ENCODE results near the gene FBXL22. TPM values are rescaled to one million over a fixed set of nuclear protein-coding genes. Genes with fewer than 3 reads are reported as not detected.

FBXL22 gene
- total and polyA plus RNA-seq, 8 donors = 0.28 to 2.1 (median 0.90) TPM

- no peaks in the 10 kb centered on the region for H3K9me3 ChIP-seq
- DNase-seq (no peak), ATAC-seq (no peak), FAIRE-seq (no peak)
- H3K36me3 ChIP-seq = peaks cover 3 to 50% (median 23%) of the 10 kb centered on the region in 3 donors
- no peak for TF ChIP-seq CTCF (IDR thresholded peaks at IDR 0.05)
- H3K4me1 ChIP-seq = peaks cover 10 to 13% (median 10%) of the 10 kb centered on the region in 3 donors
- H3K27ac ChIP-seq = no peak overlapping the region
- no peak overlapping the region for H3K4me3 ChIP-seq
- WGBS, 2 donors = 95% methylated on average over 6 of the region's 6 CpGs
- H3K27me3 ChIP-seq = no peaks in the 10 kb centered on the region
- intact Hi-C loops (cut with DNase I) = no loop called here
Observed at GRCh38 chr15:63588826-63589225, 8.4 kb upstream of the FBXL22 start.

- H3K4me3 ChIP-seq = no peak overlapping the region
- WGBS, 2 donors = 82 to 85% methylated on average over 9 of the region's 9 CpGs
- intact Hi-C loops (cut with DNase I) = loop anchor here in 2 of 3 donors (10.0 kb wide), 2 partner anchors 99 to 119 kb away; no protein-coding TSS in a partner anchor
- DNase-seq (no peak), FAIRE-seq (no peak), ATAC-seq (no peak)
- peaks cover 0 to 37% (median 20%) of the 10 kb centered on the region in 3 donors for H3K36me3 ChIP-seq
- H3K27me3 ChIP-seq = no peaks in the 10 kb centered on the region
- H3K4me1 ChIP-seq = peaks cover 0 to 7% (median 3%) of the 10 kb centered on the region in 3 donors
- no peaks in the 10 kb centered on the region for H3K9me3 ChIP-seq
- no peak overlapping the region for H3K27ac ChIP-seq
- TF ChIP-seq CTCF (IDR thresholded peaks at IDR 0.05) = no peak
Observed at GRCh38 chr15:63593705-63594671, 3.2 kb upstream of the FBXL22 start.

- intact Hi-C loops (cut with DNase I) = loop anchor here in 2 of 3 donors (5.0 to 10.0 kb wide), 3 partner anchors 100 to 128 kb away; no protein-coding TSS in a partner anchor
- peaks cover 0 to 10% (median 4%) of the 10 kb centered on the region in 3 donors for H3K4me1 ChIP-seq
- H3K27me3 ChIP-seq = no peaks in the 10 kb centered on the region
- DNase-seq = no peak
- TF ChIP-seq CTCF (IDR thresholded peaks at IDR 0.05) = no peak
- no peaks in the 10 kb centered on the region for H3K9me3 ChIP-seq
- no peak for ATAC-seq
- H3K4me3 ChIP-seq = no peak overlapping the region
- no peak overlapping the region for H3K27ac ChIP-seq
- FAIRE-seq = no peak
- peaks cover 0 to 26% (median 16%) of the 10 kb centered on the region in 3 donors for H3K36me3 ChIP-seq
- 81 to 87% methylated on average over 3 of the region's 3 CpGs for WGBS, 2 donors
Observed at GRCh38 chr15:63595065-63595464, 2.1 kb upstream of the FBXL22 start.

- H3K27me3 ChIP-seq = no peaks in the 10 kb centered on the region
- H3K27ac ChIP-seq = no peak overlapping the region
- H3K4me1 ChIP-seq = peaks cover 0 to 10% (median 4%) of the 10 kb centered on the region in 3 donors
- 83 to 96% methylated on average over 1 of the region's 1 CpG for WGBS, 2 donors
- intact Hi-C loops (cut with DNase I) = loop anchor here in 2 of 3 donors (5.0 to 10.0 kb wide), 3 partner anchors 101 to 128 kb away; no protein-coding TSS in a partner anchor
- no peaks in the 10 kb centered on the region for H3K9me3 ChIP-seq
- no peak for TF ChIP-seq CTCF (IDR thresholded peaks at IDR 0.05)
- H3K36me3 ChIP-seq = peaks cover 0 to 20% (median 9%) of the 10 kb centered on the region in 3 donors
- no peak for FAIRE-seq
- DNase-seq = no peak
- H3K4me3 ChIP-seq = no peak overlapping the region
- ATAC-seq = no peak
Observed at GRCh38 chr15:63595688-63596087, 1.5 kb upstream of the FBXL22 start.
